PC-3 (cell line): ENCODE measurements around the gene WDFY4. TPM values are rescaled to one million over a fixed set of nuclear protein-coding genes. Genes with fewer than 3 reads are reported as not detected.

Experiments used
- ATAC-seq: fragments of 200-7000 bp; cut with Tn5 transposase; 2 replicates; pipeline ENCODE4 v1.9.1; 2020; ENCODE audit warnings: mild to moderate bottlenecking, moderate library complexity
- BruUV-seq: library from RNA; stranded (reverse); fragments of 400-500 nt; replicated peaks from 2 replicates; lab custom pipeline; 2021; lab: Mats Ljungman, UMichigan
- CTCF ChIA-PET: fragments of 300-600 bp; sonication (Branson Sonifier 250); formaldehyde crosslinking; loops from one replicate; lab custom pipeline; 2022; ENCODE audit warnings: antibody characterized with exemption; lab: Charles Lee
- POLR2A ChIA-PET: fragments of 300-600 bp; sonication (Branson Sonifier 250); formaldehyde crosslinking; loops from one replicate; lab custom pipeline; 2022; ENCODE audit warnings: antibody characterized with exemption; ENCODE audit not compliant: unreplicated experiment; lab: Charles Lee
- DNase-seq: peaks from one replicate; pipeline ENCODE4 v3.0.0-alpha.2; 2015
- H2AFZ ChIP-seq: fragments of 300-600 bp; sonication (generic); 2 replicates; pipeline ENCODE4 v1.6.0; 2016; ENCODE audit warnings: antibody characterized with exemption, low read length
- H3F3A ChIP-seq: fragments of 300-600 bp; sonication (generic); one replicate; pipeline ENCODE4 v1.6.0; 2017; ENCODE audit warnings: antibody characterized with exemption, low read length, control low read depth, mild to moderate bottlenecking; ENCODE audit not compliant: unreplicated experiment
- H3K27ac ChIP-seq: fragments of 300-600 bp; sonication (generic); 2 replicates; pipeline ENCODE4 v1.5.1; 2016; ENCODE audit warnings: mild to moderate bottlenecking, low read length
- H3K27me3 ChIP-seq: fragments of 300-600 bp; sonication (generic); 2 replicates; pipeline ENCODE4 v1.6.1; 2016; ENCODE audit warnings: low read length, mixed read lengths
- H3K36me3 ChIP-seq: fragments of 300-600 bp; sonication (generic); 2 replicates; pipeline ENCODE4 v1.6.1; 2016; ENCODE audit warnings: low read depth, mixed run types, low read length, mixed read lengths
- H3K4me1 ChIP-seq: fragments of 300-600 bp; sonication (generic); 2 replicates; pipeline ENCODE4 v1.5.1; 2016; ENCODE audit warnings: low read length; ENCODE audit not compliant: insufficient read depth
- H3K4me2 ChIP-seq: fragments of 300-600 bp; sonication (generic); 2 replicates; pipeline ENCODE4 v1.6.0; 2016; ENCODE audit warnings: low read length
- H3K4me3 ChIP-seq: fragments of 300-600 bp; sonication (generic); 2 replicates; pipeline ENCODE4 v1.5.1; 2016; ENCODE audit warnings: mild to moderate bottlenecking, low read length, mixed read lengths
- H3K79me2 ChIP-seq: fragments of 300-600 bp; sonication (generic); 2 replicates; pipeline ENCODE4 v1.6.1; 2017; ENCODE audit warnings: low read length, mixed read lengths
- H3K9ac ChIP-seq: fragments of 300-600 bp; sonication (generic); 2 replicates; pipeline ENCODE4 v1.6.0; 2016; ENCODE audit warnings: mild to moderate bottlenecking, low read length
- H3K9me2 ChIP-seq: fragments of 300-600 bp; sonication (generic); replicated peaks from 2 replicates; pipeline ENCODE4 v1.6.1; 2016; ENCODE audit warnings: mixed run types, low read length, mixed read lengths
- H3K9me3 ChIP-seq: fragments of 300-600 bp; sonication (generic); 2 replicates; pipeline ENCODE4 v1.6.1; 2016; ENCODE audit warnings: low read length, mixed read lengths
- H4K20me1 ChIP-seq: fragments of 300-600 bp; sonication (generic); 2 replicates; pipeline ENCODE4 v1.6.1; 2016; ENCODE audit warnings: low read length, mixed read lengths
- EZH2 ChIP-seq: fragments of 300-600 bp; sonication (generic); IDR thresholded peaks from one replicate; pipeline ENCODE4 v1.6.1; 2017; ENCODE audit warnings: antibody characterized with exemption, mild to moderate bottlenecking, low read length; ENCODE audit not compliant: unreplicated experiment
- EZH2phosphoT487 ChIP-seq: fragments of 300-600 bp; sonication (generic); IDR thresholded peaks from 2 replicates; pipeline ENCODE4 v1.6.1; 2018; ENCODE audit warnings: mild to moderate bottlenecking, antibody characterized with exemption, low read length, borderline replicate concordance
- intact Hi-C: fragments of 100-400 bp; cut with micrococcal nuclease; formaldehyde crosslinking; loops from 2 replicates; pipeline ENCODE4 v1.9.0; 2023
- total RNA-seq: library from RNA; depleted of rRNA; stranded (reverse); fragments of >200 nt; gene quantifications from 2 replicates; pipeline ENCODE4 v1.2.3, GENCODE V29; 2014
- TF ChIP-seq, protein P1 (sequence below): fragments of 300-600 bp; sonication (generic); conservative IDR thresholded peaks from 2 replicates; pipeline ENCODE4 v1.5.1; 2017; ENCODE audit warnings: antibody characterized with exemption, low read depth, mild to moderate bottlenecking, low read length

The WDFY4 gene
- total RNA-seq, 1 experiment from 2014 or later: not detected

DNA sequence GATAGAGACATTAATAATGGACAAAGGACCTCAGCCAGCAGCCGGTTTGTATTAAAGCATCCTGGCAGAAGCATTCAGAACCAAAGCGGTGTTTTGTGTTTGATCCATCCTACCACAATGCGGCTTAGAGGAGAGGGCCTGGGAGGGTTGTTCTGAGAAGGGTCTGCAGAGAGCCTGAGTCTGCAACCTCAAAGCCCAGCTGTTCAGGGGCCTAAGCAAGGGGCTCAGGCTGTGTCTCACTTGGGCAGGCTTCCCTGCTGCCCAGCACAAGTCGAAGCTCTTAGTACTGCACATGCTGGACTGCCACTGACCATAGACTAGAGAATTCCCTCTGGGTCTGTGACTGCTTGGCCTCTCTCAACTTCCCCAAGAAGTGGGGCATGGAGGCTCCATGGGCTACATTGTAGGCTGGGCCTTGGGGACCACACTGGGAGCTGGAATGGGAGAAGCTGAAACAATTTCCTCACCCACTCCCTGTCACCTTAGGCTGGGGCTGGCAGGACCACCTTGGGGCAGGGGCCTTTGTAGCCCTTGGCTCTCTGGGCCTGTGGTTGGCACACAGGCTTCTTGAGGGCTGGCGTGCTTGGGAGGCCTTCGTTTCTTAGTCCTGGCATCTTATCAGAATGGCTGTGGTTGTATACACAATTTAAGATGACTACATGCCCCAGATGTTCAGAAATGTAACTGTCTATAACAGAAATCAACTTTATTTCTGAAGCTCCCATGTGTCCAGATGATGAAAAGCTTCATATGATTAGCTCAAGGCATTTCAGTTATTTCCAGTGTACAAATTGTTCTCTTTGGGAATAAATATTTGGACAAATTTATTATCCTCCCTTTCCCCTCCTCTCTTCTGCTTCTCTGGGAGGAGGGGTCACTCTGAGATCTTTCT, 210.5 kb downstream of the WDFY4 start:
- Histone ChIP-seq H3K79me2 (no peaks in the 10 kb centered on the region), H2AFZ (no peak overlapping the region), H4K20me1 (no peaks in the 10 kb centered on the region), H3K4me1 (no peaks in the 10 kb centered on the region), H3K4me2 (no peak overlapping the region), H3F3A (no peaks in the 10 kb centered on the region), H3K9ac (no peak overlapping the region), H3K27me3 (peaks cover 19% of the 10 kb centered on the region; the same call in 1 of the 2 replicates), H3K27ac (no peak overlapping the region), H3K36me3 (no peaks in the 10 kb centered on the region), H3K4me3 (no peak overlapping the region), H3K9me2 (no peaks in the 10 kb centered on the region), H3K9me3 (no peaks in the 10 kb centered on the region)
- ChIA-PET CTCF (no interaction called here), POLR2A (no interaction called here)
- intact Hi-C loops: no loop called here
- ATAC-seq (no peak), DNase-seq (no peak)
- TF ChIP-seq, protein P1, sequence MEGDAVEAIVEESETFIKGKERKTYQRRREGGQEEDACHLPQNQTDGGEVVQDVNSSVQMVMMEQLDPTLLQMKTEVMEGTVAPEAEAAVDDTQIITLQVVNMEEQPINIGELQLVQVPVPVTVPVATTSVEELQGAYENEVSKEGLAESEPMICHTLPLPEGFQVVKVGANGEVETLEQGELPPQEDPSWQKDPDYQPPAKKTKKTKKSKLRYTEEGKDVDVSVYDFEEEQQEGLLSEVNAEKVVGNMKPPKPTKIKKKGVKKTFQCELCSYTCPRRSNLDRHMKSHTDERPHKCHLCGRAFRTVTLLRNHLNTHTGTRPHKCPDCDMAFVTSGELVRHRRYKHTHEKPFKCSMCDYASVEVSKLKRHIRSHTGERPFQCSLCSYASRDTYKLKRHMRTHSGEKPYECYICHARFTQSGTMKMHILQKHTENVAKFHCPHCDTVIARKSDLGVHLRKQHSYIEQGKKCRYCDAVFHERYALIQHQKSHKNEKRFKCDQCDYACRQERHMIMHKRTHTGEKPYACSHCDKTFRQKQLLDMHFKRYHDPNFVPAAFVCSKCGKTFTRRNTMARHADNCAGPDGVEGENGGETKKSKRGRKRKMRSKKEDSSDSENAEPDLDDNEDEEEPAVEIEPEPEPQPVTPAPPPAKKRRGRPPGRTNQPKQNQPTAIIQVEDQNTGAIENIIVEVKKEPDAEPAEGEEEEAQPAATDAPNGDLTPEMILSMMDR: no peak
- TF ChIP-seq EZH2phosphoT487 (no peak), EZH2 (no peak)
- BruUV-seq: no TSS peak

DNA sequence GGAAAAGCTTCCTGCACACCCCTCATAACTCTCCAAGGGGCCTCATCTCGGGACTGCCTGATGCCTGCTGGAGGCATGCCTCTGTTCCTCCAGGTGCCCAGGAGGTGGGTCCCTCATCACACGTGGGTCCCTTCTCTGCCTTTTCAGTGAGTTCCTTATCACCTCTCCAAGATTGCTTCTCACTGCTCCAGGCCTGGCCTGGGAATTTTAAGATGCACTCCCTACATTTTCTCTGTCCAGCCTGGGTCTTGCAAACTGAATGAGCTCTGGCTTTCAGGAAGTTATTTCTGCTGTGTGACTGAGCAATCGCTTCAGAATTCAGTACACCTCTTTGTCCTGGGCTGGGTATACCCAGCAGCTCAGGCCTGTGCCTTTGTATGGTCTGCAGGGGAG, 211.1 kb downstream of the WDFY4 start:
- intact Hi-C loops: no loop called here
- no TSS peak for BruUV-seq
- H3F3A ChIP-seq: no peaks in the 10 kb centered on the region
- no peak overlapping the region for H3K4me2 ChIP-seq
- DNase-seq: no peak
- no peak overlapping the region for H2AFZ ChIP-seq
- TF ChIP-seq EZH2phosphoT487: no peak
- TF ChIP-seq, protein P1: no peak
- no peak for TF ChIP-seq EZH2
- POLR2A ChIA-PET: no interaction called here
- H3K4me3 ChIP-seq: no peak overlapping the region
- no peaks in the 10 kb centered on the region for H3K9me3 ChIP-seq
- H3K27ac ChIP-seq: no peak overlapping the region
- H4K20me1 ChIP-seq: no peaks in the 10 kb centered on the region
- H3K4me1 ChIP-seq: no peaks in the 10 kb centered on the region
- no peak overlapping the region for H3K9ac ChIP-seq
- no peaks in the 10 kb centered on the region for H3K79me2 ChIP-seq
- CTCF ChIA-PET: no interaction called here
- no peaks in the 10 kb centered on the region for H3K36me3 ChIP-seq
- H3K9me2 ChIP-seq: no peaks in the 10 kb centered on the region
- ATAC-seq: no peak
- peaks cover 19% of the 10 kb centered on the region; the same call in 1 of the 2 replicates for H3K27me3 ChIP-seq
